ENCODE measurements around the gene NAT10.
A peak's percentile ranks its signal among the peaks of the same experiment; 100 is the strongest.

The NAT10 gene

GRCh38 chr11:34150494-34151151 lies 45.2 kb downstream of the NAT10 start:
- DNase-seq, result no peak

GRCh38 chr11:34151166-34151565 lies 45.7 kb downstream of the NAT10 start:
- DNase-seq, result no peak

DNA sequence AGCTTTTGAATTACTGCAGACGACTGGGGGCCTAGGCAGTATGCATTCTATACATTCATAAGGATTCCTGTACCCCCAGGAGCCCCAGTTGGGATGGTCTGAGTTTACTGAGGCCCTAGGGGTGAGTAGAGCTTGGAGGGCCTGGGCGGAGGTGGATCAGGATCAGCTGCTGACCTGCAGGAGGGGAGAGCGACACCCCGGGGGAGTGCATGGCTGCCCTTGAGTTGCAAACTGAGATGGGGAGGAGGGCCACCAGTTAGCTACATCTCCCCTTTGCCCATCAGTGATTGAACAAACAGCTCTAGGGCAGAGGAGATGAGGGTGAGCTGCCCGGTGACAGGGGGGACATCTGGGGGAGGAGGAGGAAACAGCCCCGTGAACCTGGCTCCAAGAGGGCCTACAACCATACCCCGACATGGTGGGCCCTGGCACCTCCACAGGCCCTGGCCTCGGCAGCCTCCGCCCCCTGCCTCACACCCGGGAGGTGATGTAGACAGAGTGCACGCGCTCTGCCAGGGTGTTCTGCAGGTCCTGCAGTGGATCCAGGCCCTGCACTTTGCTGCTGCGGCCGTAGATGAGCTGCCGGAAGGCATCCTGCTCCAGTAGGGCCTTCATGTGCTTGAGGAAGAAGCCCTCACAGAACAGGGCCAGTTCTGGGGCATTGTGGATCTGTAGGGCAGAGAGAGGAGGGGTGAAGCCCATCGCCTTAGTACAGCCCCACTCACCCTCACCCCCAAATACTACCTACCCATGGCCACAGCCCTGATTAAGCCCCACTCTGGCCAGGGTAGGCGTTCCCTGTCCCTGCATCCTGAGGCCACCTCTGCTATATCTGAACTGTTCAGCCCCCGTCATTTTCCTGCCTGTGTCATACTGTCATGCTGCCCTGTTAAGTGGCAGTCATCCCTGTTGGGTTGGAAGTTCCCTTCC lies 46.8 kb downstream of the NAT10 start:
- no peak for DNase-seq

GRCh38 chr11:34154059-34154875 lies 48.8 kb downstream of the NAT10 start:
- DNase-seq, result no peak

DNA sequence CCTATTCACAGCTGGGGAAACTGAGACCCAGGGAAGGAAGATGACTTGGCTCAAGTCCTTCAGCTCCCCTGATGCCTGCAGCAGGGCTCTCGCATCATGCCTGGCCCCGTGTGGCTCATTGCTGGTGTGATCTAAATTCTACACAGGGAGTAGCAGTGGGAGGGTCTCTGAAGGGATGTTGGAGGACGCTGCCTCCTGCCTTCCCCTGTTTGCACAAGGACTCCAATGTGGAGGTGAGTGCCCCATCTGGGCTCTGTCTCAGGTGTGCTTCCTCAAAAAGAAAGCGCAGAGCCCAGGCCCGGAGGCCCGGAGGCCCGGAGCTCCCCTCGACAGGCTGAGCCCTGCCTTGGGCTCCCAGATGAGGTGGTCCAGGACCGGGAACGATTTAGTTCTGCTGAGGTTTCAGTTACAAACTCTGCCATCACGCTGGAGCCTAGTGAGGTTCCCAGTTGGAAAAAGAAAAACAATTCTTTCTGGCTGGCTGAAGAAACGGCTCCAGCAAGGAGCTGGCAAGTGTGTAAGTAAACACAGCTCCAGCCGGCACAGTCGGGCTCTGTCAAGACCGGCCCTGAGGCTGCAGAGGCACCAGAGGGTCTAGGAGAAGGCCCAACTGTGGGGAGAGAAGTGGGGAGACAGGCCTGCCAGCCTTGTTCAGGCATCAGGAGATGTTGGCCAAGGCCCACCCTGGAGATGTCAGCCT lies 49.8 kb downstream of the NAT10 start:
- DNase-seq, result no peak

- DNase-seq, result no peak
These were observed 50.3 kb downstream of the NAT10 start for GRCh38 chr11:34155757-34156062.

DNA sequence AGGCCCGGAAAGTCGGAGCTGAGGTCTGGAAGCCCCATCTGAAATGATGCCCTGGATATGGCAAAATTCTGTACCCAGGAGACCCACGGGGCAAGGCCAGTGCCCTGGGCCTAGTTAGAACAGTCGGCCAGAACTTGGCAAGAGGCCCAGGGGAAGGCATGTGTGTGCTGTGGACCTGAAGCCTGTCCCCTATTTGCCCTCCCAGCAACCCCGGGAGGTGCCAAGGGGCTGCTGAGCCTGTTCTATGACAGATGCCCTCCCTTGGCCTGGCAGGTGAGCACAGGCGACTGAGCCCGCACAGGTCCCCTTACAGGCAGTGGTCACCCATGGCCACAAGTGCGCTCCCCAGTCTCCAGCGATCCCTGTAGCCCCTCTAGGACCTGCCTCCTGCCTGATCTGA lies 51.7 kb downstream of the NAT10 start:
- no peak for DNase-seq

DNA sequence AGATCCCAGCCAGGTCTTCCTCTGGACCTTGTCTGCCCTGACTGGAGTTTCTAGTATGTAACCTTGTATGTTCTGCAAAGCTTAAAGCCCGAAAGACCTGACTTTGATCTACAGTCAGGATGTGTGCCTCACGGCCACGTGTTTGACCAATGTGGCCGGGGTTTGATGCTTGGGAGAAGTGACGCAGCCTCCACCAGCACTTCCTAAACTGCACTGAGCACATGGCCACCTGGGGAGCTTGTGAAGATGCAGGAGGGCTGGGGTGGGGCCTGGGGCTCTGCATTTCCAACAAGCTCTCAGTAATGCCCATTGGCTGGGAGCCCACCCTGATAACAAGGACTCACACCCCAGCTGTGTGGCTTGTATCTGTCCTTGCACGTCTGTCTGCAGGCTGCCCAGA lies 53.2 kb downstream of the NAT10 start:
- no peak for DNase-seq

GRCh38 chr11:34160049-34160721 lies 54.8 kb downstream of the NAT10 start:
- DNase-seq, result no peak

GRCh38 chr11:34160791-34161190 lies 55.4 kb downstream of the NAT10 start:
- no peak for DNase-seq

- DNase-seq, result no peak
These were observed 55.9 kb downstream of the NAT10 start for GRCh38 chr11:34161361-34161760.

DNA sequence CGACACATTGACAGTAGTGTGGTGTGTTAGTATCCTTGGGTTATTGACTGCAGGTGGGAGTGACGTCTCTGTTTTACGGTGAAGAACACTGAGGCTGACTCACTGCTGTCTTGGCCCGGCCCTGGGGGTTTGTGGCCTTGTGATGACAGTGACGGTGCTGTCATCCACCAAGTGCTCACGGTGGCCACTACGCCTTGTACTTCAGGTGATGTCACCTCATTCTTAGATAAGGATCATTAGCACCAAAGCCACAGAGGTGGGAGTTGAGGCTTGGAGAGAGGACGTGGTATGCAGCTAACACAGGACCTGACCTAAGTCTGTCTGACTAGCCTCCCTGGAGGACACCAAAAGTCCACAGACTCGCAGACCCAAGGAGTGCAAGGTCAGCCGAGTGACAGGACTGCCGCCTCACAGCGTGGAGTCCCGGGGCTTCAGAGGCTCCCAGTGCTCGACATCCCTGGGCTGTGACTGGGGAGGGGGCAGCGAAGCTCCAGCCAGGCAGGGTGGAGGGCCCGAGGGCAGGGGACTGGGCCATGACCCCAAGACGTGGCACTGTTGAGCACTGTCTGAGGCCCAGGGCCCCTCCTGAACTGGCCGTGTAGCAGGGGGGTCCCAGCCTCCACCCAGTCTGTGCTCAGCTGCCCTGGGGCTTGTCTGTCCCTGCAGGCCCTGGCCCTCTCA lies 56.5 kb downstream of the NAT10 start:
- peak; percentile 14 for DNase-seq

DNA sequence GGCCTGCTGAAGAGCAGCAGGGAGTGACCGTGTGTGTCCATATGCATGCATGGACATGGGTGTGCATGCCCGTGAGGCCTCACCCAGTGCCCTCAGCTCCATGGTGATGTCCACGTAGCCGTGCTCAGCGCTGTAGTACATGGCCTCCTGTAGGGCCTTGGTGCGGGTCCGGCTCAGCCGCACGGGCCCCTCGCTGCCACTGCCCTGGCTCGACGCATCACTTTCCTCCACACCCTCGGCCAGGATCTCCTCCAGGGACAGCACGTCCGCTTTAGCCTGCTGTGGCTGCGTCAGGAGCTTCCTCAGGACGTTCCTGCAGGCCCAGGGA lies 57.0 kb downstream of the NAT10 start:
- DNase-seq, result no peak

- no peak for DNase-seq
These were observed 57.4 kb downstream of the NAT10 start for GRCh38 chr11:34162856-34163255.

- no peak for DNase-seq
These were observed 59.7 kb downstream of the NAT10 start for GRCh38 chr11:34165121-34165520.

DNA sequence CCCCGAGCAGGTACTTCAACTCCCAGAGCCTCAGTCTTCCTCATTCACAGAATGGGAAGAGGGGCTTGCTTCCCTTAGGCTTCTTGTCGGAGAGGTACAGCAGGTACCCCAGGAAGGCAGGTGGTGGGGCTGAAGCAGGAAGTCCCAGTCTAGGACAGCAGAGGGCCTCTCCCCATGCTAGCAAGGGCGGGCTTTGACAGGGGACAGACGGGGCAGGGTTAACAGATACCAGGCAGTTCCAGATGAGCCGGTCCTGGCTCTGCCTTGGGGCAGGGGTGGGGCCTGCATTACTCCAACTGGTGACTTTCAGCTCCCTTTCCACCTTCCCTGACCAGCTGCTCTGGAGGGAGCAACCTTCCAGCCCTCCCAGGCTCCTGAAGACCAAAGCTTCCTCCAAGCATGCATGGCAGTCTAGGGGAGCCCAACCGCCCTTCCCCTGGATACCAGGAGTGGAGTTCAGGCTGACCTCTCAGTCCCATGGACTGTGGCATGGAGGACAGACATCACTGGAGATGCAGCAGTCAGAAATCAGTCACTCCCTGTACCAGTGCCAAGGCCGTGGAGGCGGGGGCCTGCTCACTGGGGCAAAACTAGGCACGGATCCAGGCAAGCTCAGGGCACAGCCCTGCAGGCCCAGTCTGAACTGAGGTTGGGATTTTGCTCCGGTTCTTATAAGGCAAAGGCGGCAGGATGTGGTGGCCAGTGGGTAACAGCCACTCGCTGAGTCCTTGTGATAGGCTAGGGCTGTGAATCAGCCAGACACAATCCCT lies 60.5 kb downstream of the NAT10 start:
- DNase-seq, result no peak

- DNase-seq, result no peak
These were observed 61.6 kb downstream of the NAT10 start for GRCh38 chr11:34166806-34167740.

GRCh38 chr11:34167961-34168360 lies 62.5 kb downstream of the NAT10 start:
- DNase-seq, result no peak

GRCh38 chr11:34168642-34169420 lies 63.4 kb downstream of the NAT10 start:
- no peak for DNase-seq
